Karpas-422 (cell line): Measurements from ENCODE around the gene UBXN7. TPM values are rescaled to one million over a fixed set of nuclear protein-coding genes. Genes with fewer than 3 reads are reported as not detected.
"Not testable (repeated sequence)": the region's sequence is repeated elsewhere in the genome, so short reads cannot be mapped to it uniquely, and the experiment has no call there.

Experiments used
- DNase-seq: peaks from one replicate; pipeline ENCODE4 v3.0.0-alpha.2; 2015
- H2AFZ ChIP-seq: fragments of 200-600 bp; sonication (generic); 2 replicates; pipeline ENCODE4 v1.6.1; 2014; ENCODE audit warnings: antibody characterized with exemption, low read length, mixed read lengths
- H3K27ac ChIP-seq: fragments of 200-600 bp; sonication (generic); 2 replicates; pipeline ENCODE4 v1.5.1; 2014; ENCODE audit warnings: mild to moderate bottlenecking, low read length, moderate library complexity
- H3K27me3 ChIP-seq: fragments of 200-600 bp; sonication (generic); 2 replicates; pipeline ENCODE4 v1.6.1; 2014; ENCODE audit warnings: low read length, mixed read lengths
- H3K36me3 ChIP-seq: fragments of 200-600 bp; sonication (generic); 2 replicates; pipeline ENCODE4 v1.6.1; 2014; ENCODE audit warnings: low read length, mixed read lengths; ENCODE audit not compliant: insufficient read depth
- H3K4me1 ChIP-seq: fragments of 200-600 bp; sonication (generic); 2 replicates; pipeline ENCODE4 v1.6.1; 2014; ENCODE audit warnings: mild to moderate bottlenecking, low read length, mixed read lengths
- H3K4me2 ChIP-seq: fragments of 200-600 bp; sonication (generic); 2 replicates; pipeline ENCODE4 v1.6.1; 2014; ENCODE audit warnings: low read length, low read depth, mild to moderate bottlenecking; ENCODE audit not compliant: poor library complexity, severe bottlenecking
- H3K4me3 ChIP-seq: fragments of 200-600 bp; sonication (generic); 2 replicates; pipeline ENCODE4 v1.5.1; 2014; ENCODE audit warnings: mild to moderate bottlenecking, antibody characterized with exemption, low read length, mixed read lengths
- H3K79me2 ChIP-seq: fragments of 200-600 bp; sonication (generic); 2 replicates; pipeline ENCODE4 v1.6.1; 2014; ENCODE audit warnings: mild to moderate bottlenecking, low read length, mixed read lengths
- H3K9ac ChIP-seq: fragments of 200-600 bp; sonication (generic); 2 replicates; pipeline ENCODE4 v1.6.0; 2014; ENCODE audit warnings: low read length
- H3K9me2 ChIP-seq: fragments of 200-600 bp; sonication (generic), shearing (Covaris generic); replicated peaks from 2 replicates; pipeline ENCODE4 v1.6.0; 2014; ENCODE audit warnings: mild to moderate bottlenecking, low read length, moderate library complexity; ENCODE audit not compliant: insufficient read depth
- H3K9me3 ChIP-seq: fragments of 300-700, 200-600 bp; sonication (generic); 2 replicates; pipeline ENCODE4 v1.6.1; 2014; ENCODE audit warnings: low read length, mixed read lengths
- H4K20me1 ChIP-seq: fragments of 200-600 bp; sonication (generic); 2 replicates; pipeline ENCODE4 v1.6.1; 2014; ENCODE audit warnings: mild to moderate bottlenecking, antibody characterized with exemption, low read length, low read depth; ENCODE audit not compliant: insufficient read depth
- total RNA-seq: library from RNA; depleted of rRNA; stranded (reverse); fragments of >200 nt; shearing (Covaris generic); gene quantifications from 2 replicates; pipeline ENCODE4 v1.2.3, GENCODE V29; 2014; ENCODE audit warnings: low replicate concordance

The UBXN7 gene
- total RNA-seq, 1 experiment from 2014 or later, result 33.0 TPM

GRCh38 chr3:196360586-196360985, 71.6 kb downstream of the UBXN7 start:
- H3K4me2 ChIP-seq, result no peak overlapping the region
- DNase-seq, result no peak
- H3K4me3 ChIP-seq, result no peak overlapping the region
- no peaks in the 10 kb centered on the region for H3K4me1 ChIP-seq
- no peaks in the 10 kb centered on the region for H3K9me2 ChIP-seq
- no peaks in the 10 kb centered on the region for H3K9me3 ChIP-seq
- H3K79me2 ChIP-seq, result peaks cover 14% of the 10 kb centered on the region
- H3K27ac ChIP-seq, result no peak overlapping the region
- no peak overlapping the region for H3K9ac ChIP-seq
- H4K20me1 ChIP-seq, result no peaks in the 10 kb centered on the region
- no peak overlapping the region for H2AFZ ChIP-seq
- no peaks in the 10 kb centered on the region for H3K27me3 ChIP-seq
- H3K36me3 ChIP-seq, result peaks cover 41% of the 10 kb centered on the region

GRCh38 chr3:196358540-196358939, 73.7 kb downstream of the UBXN7 start:
- H3K36me3 ChIP-seq, result peaks cover 43% of the 10 kb centered on the region
- not testable (repeated sequence) for H3K9ac ChIP-seq, H3K4me3 ChIP-seq, H4K20me1 ChIP-seq, H3K27ac ChIP-seq, DNase-seq, H3K79me2 ChIP-seq, H3K4me2 ChIP-seq, H3K9me2 ChIP-seq, H2AFZ ChIP-seq, H3K9me3 ChIP-seq, H3K4me1 ChIP-seq, H3K27me3 ChIP-seq

- Histone ChIP-seq H3K36me3 (peaks cover 43% of the 10 kb centered on the region), H2AFZ (no peak overlapping the region), H3K27ac (no peak overlapping the region), H3K9ac (no peak overlapping the region), H3K4me2 (no peak overlapping the region), H4K20me1 (no peaks in the 10 kb centered on the region), H3K79me2 (no peaks in the 10 kb centered on the region), H3K9me3 (no peaks in the 10 kb centered on the region), H3K4me3 (no peak overlapping the region), H3K4me1 (no peaks in the 10 kb centered on the region), H3K27me3 (no peaks in the 10 kb centered on the region), H3K9me2 (no peaks in the 10 kb centered on the region)
- no peak for DNase-seq
Measured at GRCh38 chr3:196357905-196358304, 74.3 kb downstream of the UBXN7 start.

- Histone ChIP-seq H3K36me3 (peaks cover 35% of the 10 kb centered on the region), H3K27me3 (no peaks in the 10 kb centered on the region)
Measured at GRCh38 chr3:196356556-196356955, 75.7 kb downstream of the UBXN7 start.

GRCh38 chr3:196355668-196356067, 76.6 kb downstream of the UBXN7 start:
- Histone ChIP-seq H3K27me3 (no peaks in the 10 kb centered on the region), H3K79me2 (no peaks in the 10 kb centered on the region), H3K9me2 (no peaks in the 10 kb centered on the region), H3K27ac (no peak overlapping the region), H3K4me3 (no peak overlapping the region), H3K9me3 (no peaks in the 10 kb centered on the region), H4K20me1 (no peaks in the 10 kb centered on the region), H3K9ac (no peak overlapping the region), H3K36me3 (peaks cover 30% of the 10 kb centered on the region), H3K4me1 (peaks cover 12% of the 10 kb centered on the region), H3K4me2 (no peak overlapping the region), H2AFZ (no peak overlapping the region)
- no peak for DNase-seq

More at GRCh38 chr3:196356556-196356955, 75.7 kb downstream of the UBXN7 start:
- no peaks in the 10 kb centered on the region for H3K9me3 ChIP-seq
- no peak overlapping the region for H3K4me3 ChIP-seq
- H3K9me2 ChIP-seq, result no peaks in the 10 kb centered on the region
- no peak overlapping the region for H3K9ac ChIP-seq
- H4K20me1 ChIP-seq, result no peaks in the 10 kb centered on the region
- H3K4me1 ChIP-seq, result peaks cover 3% of the 10 kb centered on the region
- no peak overlapping the region for H2AFZ ChIP-seq
- H3K27ac ChIP-seq, result no peak overlapping the region
- H3K4me2 ChIP-seq, result no peak overlapping the region
- H3K79me2 ChIP-seq, result no peaks in the 10 kb centered on the region
- no peak for DNase-seq

GRCh38 chr3:196354132-196354531, 78.1 kb downstream of the UBXN7 start:
- H3K9ac ChIP-seq, result no peak overlapping the region
- H3K9me3 ChIP-seq, result no peaks in the 10 kb centered on the region
- no peaks in the 10 kb centered on the region for H3K9me2 ChIP-seq
- H3K79me2 ChIP-seq, result no peaks in the 10 kb centered on the region
- no peak overlapping the region for H3K4me2 ChIP-seq
- H3K27me3 ChIP-seq, result no peaks in the 10 kb centered on the region
- H3K4me3 ChIP-seq, result no peak overlapping the region
- H3K4me1 ChIP-seq, result peaks cover 14% of the 10 kb centered on the region
- no peak for DNase-seq
- no peak overlapping the region for H2AFZ ChIP-seq
- no peak overlapping the region for H3K27ac ChIP-seq
- no peaks in the 10 kb centered on the region for H4K20me1 ChIP-seq
- peaks cover 38% of the 10 kb centered on the region for H3K36me3 ChIP-seq

- H2AFZ ChIP-seq, result no peak overlapping the region
- no peak overlapping the region for H3K4me2 ChIP-seq
- H3K9ac ChIP-seq, result no peak overlapping the region
- no peaks in the 10 kb centered on the region for H3K27me3 ChIP-seq
- no peaks in the 10 kb centered on the region for H3K9me2 ChIP-seq
- peaks cover 47% of the 10 kb centered on the region for H3K36me3 ChIP-seq
- peaks cover 14% of the 10 kb centered on the region for H3K4me1 ChIP-seq
- no peak overlapping the region for H3K4me3 ChIP-seq
- no peak overlapping the region for H3K27ac ChIP-seq
- no peak for DNase-seq
- no peaks in the 10 kb centered on the region for H4K20me1 ChIP-seq
- no peaks in the 10 kb centered on the region for H3K79me2 ChIP-seq
- no peaks in the 10 kb centered on the region for H3K9me3 ChIP-seq
Measured at GRCh38 chr3:196351541-196351940, 80.7 kb downstream of the UBXN7 start.

- Histone ChIP-seq H3K36me3 (peaks cover 32% of the 10 kb centered on the region), H4K20me1 (no peaks in the 10 kb centered on the region), H3K4me1 (peaks cover 23% of the 10 kb centered on the region), H3K27me3 (no peaks in the 10 kb centered on the region), H3K9me2 (no peaks in the 10 kb centered on the region), H2AFZ (no peak overlapping the region), H3K27ac (no peak overlapping the region), H3K9ac (no peak overlapping the region), H3K9me3 (no peaks in the 10 kb centered on the region), H3K4me3 (no peak overlapping the region), H3K79me2 (no peaks in the 10 kb centered on the region), H3K4me2 (no peak overlapping the region)
- DNase-seq, result no peak
Measured at GRCh38 chr3:196350067-196350466, 82.2 kb downstream of the UBXN7 start.

GRCh38 chr3:196348698-196349097, 83.5 kb downstream of the UBXN7 start:
- no peak overlapping the region for H3K4me3 ChIP-seq

More at GRCh38 chr3:196348698-196349097, 83.5 kb downstream of the UBXN7 start:
- Histone ChIP-seq H3K36me3 (peaks cover 28% of the 10 kb centered on the region), H3K4me2 (no peak overlapping the region), H3K9me2 (no peaks in the 10 kb centered on the region), H3K27ac (no peak overlapping the region), H3K27me3 (no peaks in the 10 kb centered on the region), H3K9me3 (no peaks in the 10 kb centered on the region), H2AFZ (no peak overlapping the region), H3K79me2 (no peaks in the 10 kb centered on the region), H3K9ac (no peak overlapping the region), H3K4me1 (peaks cover 30% of the 10 kb centered on the region), H4K20me1 (no peaks in the 10 kb centered on the region)
- no peak for DNase-seq
